HepG2 (cell line): Measurements from ENCODE around the gene TEDC2. TPM values are rescaled to one million over a fixed set of nuclear protein-coding genes. Genes with fewer than 3 reads are reported as not detected.

Source experiments
- CAMTA2 ChIP-seq: sonication (generic); formaldehyde crosslinking; IDR thresholded peaks from 2 replicates; pipeline ENCODE4 v1.4.0; 2020; ENCODE audit warnings: mild to moderate bottlenecking, missing genetic modification reagents, borderline replicate concordance
- EED ChIP-seq: sonication (generic); formaldehyde crosslinking; IDR thresholded peaks from 2 replicates; pipeline ENCODE4 v1.5.0; 2020; ENCODE audit warnings: mild to moderate bottlenecking, missing genetic modification reagents
- IRF1 ChIP-seq: sonication (generic); formaldehyde crosslinking; IDR thresholded peaks from 2 replicates; pipeline ENCODE4 v1.4.0; 2020; ENCODE audit warnings: low read depth, mild to moderate bottlenecking, missing genetic modification reagents
- ISX ChIP-seq: sonication (generic); formaldehyde crosslinking; conservative IDR thresholded peaks from 2 replicates; pipeline ENCODE4 v1.5.0; 2020; ENCODE audit warnings: missing genetic modification reagents
- KDM3A ChIP-seq: IDR thresholded peaks from 2 replicates; pipeline ENCODE4 v1.6.1; 2018; ENCODE audit warnings: low read depth, missing compliant biosample characterization
- KDM5A ChIP-seq: fragments of 200-600 bp; sonication (generic); IDR thresholded peaks from 2 replicates; pipeline ENCODE4 v1.7.0; 2018; ENCODE audit warnings: antibody characterized with exemption, mild to moderate bottlenecking, low read length, borderline replicate concordance
- MZF1 ChIP-seq: sonication (generic); formaldehyde crosslinking; IDR thresholded peaks from 2 replicates; pipeline ENCODE4 v1.8.1; 2023; ENCODE audit warnings: mild to moderate bottlenecking, missing genetic modification reagents, borderline replicate concordance
- POGK ChIP-seq: sonication (generic); formaldehyde crosslinking; conservative IDR thresholded peaks from 2 replicates; pipeline ENCODE4 v1.8.0; 2022; ENCODE audit warnings: mild to moderate bottlenecking, moderate library complexity, missing genetic modification reagents
- RARA ChIP-seq: IDR thresholded peaks from 2 replicates; pipeline ENCODE4 v1.6.1; 2016; ENCODE audit warnings: missing genetic modification reagents, missing compliant biosample characterization
- SIN3B ChIP-seq: fragments of 150-350 bp; IDR thresholded peaks from 2 replicates; pipeline ENCODE4 v1.6.1; 2014; ENCODE audit warnings: low read length
- TEAD2 ChIP-seq: sonication (generic); formaldehyde crosslinking; IDR thresholded peaks from 2 replicates; pipeline ENCODE4 v1.9.0; 2021; ENCODE audit warnings: missing genetic modification reagents
- TP53 ChIP-seq: sonication (generic); formaldehyde crosslinking; conservative IDR thresholded peaks from 2 replicates; pipeline ENCODE4 v1.4.0; 2020; ENCODE audit warnings: missing genetic modification reagents
- YEATS4 ChIP-seq: sonication (generic); formaldehyde crosslinking; IDR thresholded peaks from 2 replicates; pipeline ENCODE4 v1.4.0; 2020; ENCODE audit warnings: missing genetic modification reagents, borderline replicate concordance
- ZFP37 ChIP-seq: sonication (generic); formaldehyde crosslinking; IDR thresholded peaks from 2 replicates; pipeline ENCODE4 v1.4.0; 2020; ENCODE audit warnings: missing genetic modification reagents, borderline replicate concordance
- ZFX ChIP-seq: sonication (generic); formaldehyde crosslinking; IDR thresholded peaks from 2 replicates; pipeline ENCODE4 v1.4.0; 2020; ENCODE audit warnings: mild to moderate bottlenecking, low read depth, missing genetic modification reagents, moderate library complexity
- ZGPAT ChIP-seq: IDR thresholded peaks from 2 replicates; pipeline ENCODE4 v1.6.1; 2016; ENCODE audit warnings: mild to moderate bottlenecking
- ZNF17 ChIP-seq: sonication (generic); formaldehyde crosslinking; IDR thresholded peaks from 2 replicates; pipeline ENCODE4 v1.5.0; 2020; ENCODE audit warnings: mild to moderate bottlenecking, missing genetic modification reagents
- ZNF564 ChIP-seq: sonication (generic); formaldehyde crosslinking; IDR thresholded peaks from 2 replicates; pipeline ENCODE4 v1.8.1; 2023; ENCODE audit warnings: mild to moderate bottlenecking, missing genetic modification reagents
- ZSCAN31 ChIP-seq: sonication (generic); formaldehyde crosslinking; IDR thresholded peaks from 2 replicates; pipeline ENCODE4 v1.5.0; 2020; ENCODE audit warnings: low read depth, mild to moderate bottlenecking, missing genetic modification reagents
- polyA plus RNA-seq, 8 experiments: library from polyadenylated mRNA; depleted of rRNA in 3 of 8; stranded (reverse) in 7 of 8; unstranded in 1 of 8; fragments of >200 nt; fragmentation: Illumina TruSeq in 4 of 8; extraction: Trizol in 4 of 8; gene quantifications; 2 replicates each; pipeline versions ENCODE4 v1.2.1 to v1.2.3, GENCODE V29; 2011 to 2016; ENCODE audit warnings: low read depth in 4 of 8, missing spikeins in 1 of 8, mixed read lengths in 1 of 8; ENCODE audit not compliant: insufficient read depth in 1 of 8
- total RNA-seq, 5 experiments: library from RNA; depleted of rRNA; stranded (reverse); fragments of >200 nt; fragmentation: Illumina TruSeq; extraction: Trizol; gene quantifications; 2 replicates each; pipeline ENCODE4 v1.2.3, GENCODE V29; 2016; ENCODE audit warnings: low read depth in 1 of 5
- TF ChIP-seq, protein P1 (sequence below): sonication (generic); formaldehyde crosslinking; IDR thresholded peaks from 2 replicates; pipeline ENCODE4 v1.5.0; 2020; ENCODE audit warnings: mild to moderate bottlenecking, missing genetic modification reagents, borderline replicate concordance
- TF ChIP-seq, protein P2 (sequence below): sonication (generic); formaldehyde crosslinking; IDR thresholded peaks from 2 replicates; pipeline ENCODE4 v1.5.0; 2020; ENCODE audit warnings: missing genetic modification reagents, mild to moderate bottlenecking, borderline replicate concordance
- TF ChIP-seq, protein P3 (sequence below): sonication (generic); formaldehyde crosslinking; IDR thresholded peaks from 2 replicates; pipeline ENCODE4 v1.4.0; 2020; ENCODE audit warnings: mild to moderate bottlenecking, missing genetic modification reagents

TEDC2 gene
- total and polyA plus RNA-seq, 2 of the 13 experiments (the other 11 are each of a cell fraction or from before 2014, with no cell fraction given) = 6.2 to 24.4 TPM

DNA sequence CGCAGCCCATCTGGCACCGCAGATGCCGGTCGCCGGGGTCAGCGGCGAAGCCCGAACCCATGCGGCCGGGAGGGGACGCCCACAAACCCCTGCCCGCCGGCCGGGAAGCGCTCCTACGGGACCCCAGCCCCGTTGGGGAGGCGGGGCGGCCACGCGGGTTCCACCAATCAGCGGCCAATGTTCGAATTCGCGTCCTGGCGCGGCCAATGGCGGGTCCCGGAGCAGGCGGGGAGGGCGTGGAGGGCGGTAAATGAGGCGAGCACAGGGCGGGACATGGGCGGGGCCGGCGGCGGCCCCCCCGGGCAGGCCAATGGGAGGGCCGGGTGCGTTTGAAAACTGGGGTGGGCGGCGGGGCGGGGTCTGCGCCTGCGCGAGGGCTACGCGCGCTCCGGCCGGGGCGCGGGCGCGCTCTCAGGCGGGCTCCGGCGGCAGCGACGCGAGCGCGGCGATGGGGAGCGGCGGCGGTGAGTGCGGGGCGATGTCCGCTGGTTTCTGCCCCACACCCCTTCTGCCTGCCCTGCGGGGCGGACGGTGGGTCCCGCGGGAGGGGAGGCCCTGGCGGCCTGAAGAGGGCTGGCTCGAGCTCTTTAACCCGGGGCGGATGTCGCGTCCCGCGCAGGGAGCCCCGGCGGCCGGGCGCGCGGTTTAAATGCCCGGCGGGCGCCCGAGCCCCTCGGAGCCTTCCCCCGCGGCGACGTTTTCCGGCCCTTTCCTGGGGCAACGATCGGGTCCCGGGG lies 30.7 kb upstream of the TEDC2 start, which contains the start of gene CCNF (continued):
- TF ChIP-seq, protein P1, sequence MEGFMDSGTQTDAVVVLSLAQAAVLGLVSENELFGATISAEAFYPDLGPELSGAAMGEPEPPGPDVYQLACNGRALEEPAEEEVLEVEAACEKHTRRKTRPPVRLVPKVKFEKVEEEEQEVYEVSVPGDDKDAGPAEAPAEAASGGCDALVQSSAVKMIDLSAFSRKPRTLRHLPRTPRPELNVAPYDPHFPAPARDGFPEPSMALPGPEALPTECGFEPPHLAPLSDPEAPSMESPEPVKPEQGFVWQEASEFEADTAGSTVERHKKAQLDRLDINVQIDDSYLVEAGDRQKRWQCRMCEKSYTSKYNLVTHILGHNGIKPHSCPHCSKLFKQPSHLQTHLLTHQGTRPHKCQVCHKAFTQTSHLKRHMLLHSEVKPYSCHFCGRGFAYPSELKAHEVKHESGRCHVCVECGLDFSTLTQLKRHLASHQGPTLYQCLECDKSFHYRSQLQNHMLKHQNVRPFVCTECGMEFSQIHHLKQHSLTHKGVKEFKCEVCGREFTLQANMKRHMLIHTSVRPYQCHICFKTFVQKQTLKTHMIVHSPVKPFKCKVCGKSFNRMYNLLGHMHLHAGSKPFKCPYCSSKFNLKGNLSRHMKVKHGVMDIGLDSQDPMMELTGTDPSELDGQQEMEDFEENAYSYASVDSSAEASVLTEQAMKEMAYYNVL (CRISPR knock-in tag) = no peak
- TF ChIP-seq ZFP37 (CRISPR knock-in tag) = 0 out of 2 replicates have a peak, but pooled peaks have one; percentile 51
- no peak for TF ChIP-seq MZF1
- TF ChIP-seq CAMTA2 (CRISPR knock-in tag) = no peak
- peak; percentile 64; the same call in 1 of the 2 replicates for TF ChIP-seq ZGPAT (CRISPR knock-in tag)
- TF ChIP-seq KDM5A = peak; percentile 55; the same call in 1 of the 2 replicates
- peak; percentile 80 for TF ChIP-seq ZNF564 (CRISPR knock-in tag)
- no peak for TF ChIP-seq KDM3A (CRISPR knock-in tag)
- no peak for TF ChIP-seq IRF1
- peak; percentile 70; the same call in 1 of the 2 replicates for TF ChIP-seq ZFX (CRISPR knock-in tag)
- TF ChIP-seq RARA (CRISPR knock-in tag) = no peak; the same call in 1 of the 2 replicates
- TF ChIP-seq ISX (CRISPR knock-in tag) = no peak; the same call in 1 of the 2 replicates
- TF ChIP-seq EED (CRISPR knock-in tag) = no peak
- peak; percentile 9; the same call in 1 of the 2 replicates for TF ChIP-seq ZSCAN31 (CRISPR knock-in tag)
- TF ChIP-seq YEATS4 (CRISPR knock-in tag) = peak; percentile 32
- TF ChIP-seq TEAD2 (CRISPR knock-in tag) = no peak
- TF ChIP-seq TP53 (CRISPR knock-in tag) = no peak
- TF ChIP-seq SIN3B = no peak; the same call in 1 of the 2 replicates
- TF ChIP-seq, protein P2, sequence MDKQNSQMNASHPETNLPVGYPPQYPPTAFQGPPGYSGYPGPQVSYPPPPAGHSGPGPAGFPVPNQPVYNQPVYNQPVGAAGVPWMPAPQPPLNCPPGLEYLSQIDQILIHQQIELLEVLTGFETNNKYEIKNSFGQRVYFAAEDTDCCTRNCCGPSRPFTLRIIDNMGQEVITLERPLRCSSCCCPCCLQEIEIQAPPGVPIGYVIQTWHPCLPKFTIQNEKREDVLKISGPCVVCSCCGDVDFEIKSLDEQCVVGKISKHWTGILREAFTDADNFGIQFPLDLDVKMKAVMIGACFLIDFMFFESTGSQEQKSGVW (CRISPR knock-in tag) = no peak
- TF ChIP-seq, protein P3, sequence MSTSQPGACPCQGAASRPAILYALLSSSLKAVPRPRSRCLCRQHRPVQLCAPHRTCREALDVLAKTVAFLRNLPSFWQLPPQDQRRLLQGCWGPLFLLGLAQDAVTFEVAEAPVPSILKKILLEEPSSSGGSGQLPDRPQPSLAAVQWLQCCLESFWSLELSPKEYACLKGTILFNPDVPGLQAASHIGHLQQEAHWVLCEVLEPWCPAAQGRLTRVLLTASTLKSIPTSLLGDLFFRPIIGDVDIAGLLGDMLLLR (CRISPR knock-in tag) = no peak; the same call in 1 of the 2 replicates
- TF ChIP-seq ZNF17 (CRISPR knock-in tag) = no peak
- peak; percentile 38; the same call in 1 of the 2 replicates for TF ChIP-seq POGK (CRISPR knock-in tag)
